Effector memory CD4-positive, alpha-beta T cell (primary cell): ENCODE results near the gene PNPLA4.

Experiments
- DNase-seq, 3 donors: peaks; one replicate each; pipeline ENCODE4 v3.0.0-alpha.2; 2020
- H3K27ac ChIP-seq: 2 replicates; pipeline ENCODE4 v1.7.0; 2013; ENCODE audit warnings: mild to moderate bottlenecking, low read length, moderate library complexity; ENCODE audit not compliant: insufficient read depth, poor library complexity, severe bottlenecking
- H3K27me3 ChIP-seq: replicated peaks from 2 replicates; pipeline ENCODE4 v1.7.0; 2013; ENCODE audit warnings: mild to moderate bottlenecking, low read length; ENCODE audit not compliant: insufficient read depth, control insufficient read depth, poor library complexity, severe bottlenecking
- H3K36me3 ChIP-seq: 2 replicates; pipeline ENCODE4 v1.7.0; 2013; ENCODE audit warnings: mild to moderate bottlenecking, low read length, moderate library complexity; ENCODE audit not compliant: control insufficient read depth, insufficient read depth
- H3K4me1 ChIP-seq: 2 replicates; pipeline ENCODE4 v1.7.0; 2013; ENCODE audit warnings: low read length, mild to moderate bottlenecking; ENCODE audit not compliant: control insufficient read depth, insufficient read depth, poor library complexity, severe bottlenecking
- H3K4me3 ChIP-seq: 2 replicates; pipeline ENCODE4 v1.7.0; 2013; ENCODE audit warnings: low read length, low read depth, mild to moderate bottlenecking; ENCODE audit not compliant: insufficient read depth, poor library complexity, severe bottlenecking
- H3K9me3 ChIP-seq: 2 replicates; pipeline ENCODE4 v1.7.0; 2013; ENCODE audit warnings: mild to moderate bottlenecking, low read length, moderate library complexity; ENCODE audit not compliant: control insufficient read depth

Gene PNPLA4

DNA sequence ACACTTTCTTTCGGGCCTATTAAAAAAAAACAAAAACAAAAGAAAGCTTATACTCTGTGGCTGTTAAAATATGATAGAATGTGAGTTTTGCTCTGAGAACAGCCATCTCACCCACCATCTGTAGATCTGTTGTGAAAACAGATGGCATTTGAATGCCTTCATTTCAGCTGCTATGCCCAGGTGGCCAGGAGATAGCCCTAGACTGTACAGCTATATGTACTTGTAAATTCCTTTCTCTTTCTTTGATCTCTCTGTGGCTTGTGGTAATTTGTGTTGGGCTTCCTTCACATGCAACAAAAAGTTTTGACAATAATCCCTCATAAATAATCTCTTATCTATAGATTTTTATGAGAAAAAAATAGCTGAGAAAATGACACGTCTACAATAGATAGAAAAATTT is 38.1 kb downstream of the PNPLA4 start:
- H3K4me3 ChIP-seq, result no peak overlapping the region
- no peaks in the 10 kb centered on the region for H3K9me3 ChIP-seq
- DNase-seq, result no peak
- H3K27ac ChIP-seq, result no peak overlapping the region
- no peaks in the 10 kb centered on the region for H3K4me1 ChIP-seq
- no peaks in the 10 kb centered on the region for H3K36me3 ChIP-seq
- H3K27me3 ChIP-seq, result no peaks in the 10 kb centered on the region

DNA sequence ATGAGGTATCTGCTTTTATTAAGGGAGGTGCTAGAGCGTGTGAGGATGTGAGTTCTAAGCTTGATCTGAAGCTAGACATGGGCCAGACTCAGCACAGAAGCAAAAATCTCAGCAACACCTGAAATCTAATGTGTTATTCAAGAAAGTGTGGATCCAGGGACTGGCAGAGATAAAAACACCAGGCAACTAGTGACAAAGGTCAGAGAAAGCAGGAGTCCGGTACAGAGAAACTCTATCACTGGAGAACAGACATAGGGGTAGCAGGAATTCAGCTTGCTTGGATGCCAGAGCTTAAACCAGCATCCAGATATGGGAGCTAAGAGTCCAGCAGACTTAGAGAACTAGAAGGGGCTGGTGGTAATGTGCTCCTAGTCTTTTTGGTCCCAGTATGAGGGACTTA is 50.3 kb downstream of the PNPLA4 start:
- Histone ChIP-seq H3K9me3 (no peaks in the 10 kb centered on the region), H3K27me3 (no peaks in the 10 kb centered on the region), H3K36me3 (no peaks in the 10 kb centered on the region), H3K4me1 (no peaks in the 10 kb centered on the region), H3K4me3 (no peak overlapping the region), H3K27ac (no peak overlapping the region)
- no peak for DNase-seq

DNA sequence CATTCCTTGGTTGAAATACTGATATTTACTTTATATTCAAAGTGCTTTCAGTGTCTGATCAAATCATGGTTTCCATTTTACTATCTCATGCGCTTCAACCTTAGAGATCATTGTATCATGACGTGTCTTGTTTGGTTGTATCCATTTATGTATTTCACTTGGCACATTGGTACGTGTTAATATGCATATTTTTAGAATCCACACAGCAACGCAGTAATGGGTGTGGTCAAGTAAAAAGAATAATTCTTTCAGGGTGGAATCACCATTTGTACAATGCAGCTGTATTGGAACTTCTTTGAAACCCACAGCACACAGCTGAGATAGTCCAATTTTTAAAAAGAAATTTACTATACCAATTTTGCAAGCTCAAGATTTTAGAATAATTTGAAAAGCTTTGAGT is 55.2 kb downstream of the PNPLA4 start:
- Histone ChIP-seq H3K4me3 (no peak overlapping the region), H3K9me3 (no peaks in the 10 kb centered on the region), H3K27ac (no peak overlapping the region), H3K27me3 (no peaks in the 10 kb centered on the region), H3K4me1 (no peaks in the 10 kb centered on the region), H3K36me3 (no peaks in the 10 kb centered on the region)
- no peak for DNase-seq

DNA sequence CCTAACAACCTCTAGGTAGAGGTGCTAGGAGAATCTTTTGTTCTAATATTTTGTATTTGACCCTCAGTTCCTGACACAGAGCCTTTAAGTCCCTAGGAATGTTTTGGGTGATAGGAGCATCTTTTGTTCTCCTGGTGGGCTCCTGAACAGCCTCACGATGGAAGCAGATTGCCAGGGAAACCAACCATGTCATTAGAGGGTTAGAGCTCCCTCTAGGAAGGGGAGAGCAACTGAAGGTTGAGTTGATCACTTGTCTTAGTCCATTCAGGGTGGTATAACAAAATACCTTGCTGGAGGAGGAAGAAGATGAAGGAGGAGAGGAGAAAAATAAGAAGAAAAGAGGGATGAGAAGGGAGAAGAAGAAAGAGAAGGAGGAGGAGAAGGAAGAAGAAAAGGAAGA is 75.0 kb downstream of the PNPLA4 start:
- H3K4me1 ChIP-seq, result no peaks in the 10 kb centered on the region
- no peaks in the 10 kb centered on the region for H3K27me3 ChIP-seq
- no peaks in the 10 kb centered on the region for H3K36me3 ChIP-seq
- no peak overlapping the region for H3K4me3 ChIP-seq
- no peaks in the 10 kb centered on the region for H3K9me3 ChIP-seq
- H3K27ac ChIP-seq, result no peak overlapping the region
- DNase-seq, result no peak
